Stimulated activated memory B cell treated with anti-CD40 and anti-IgM and Interleukin-4, amounts not matched to agents 10 μg/mL and 1 μg/mL and 100 μg/mL, for 72 hours (primary cell): ENCODE results near the gene ITPR2.
"Not testable (repeated sequence)": the region's sequence is repeated elsewhere in the genome, so short reads cannot be mapped to it uniquely, and the experiment has no call there.

Experiments used
- ATAC-seq: fragments of 150-1000 bp; cut with Tn5 transposase; 2 replicates; pipeline ENCODE4 v1.10.0; 2021
- H3K27ac Mint-ChIP-seq: one replicate; pipeline ENCODE4 v1.8.0; 2022; ENCODE audit warnings: mild to moderate bottlenecking, mixed read lengths
- H3K27me3 Mint-ChIP-seq: one replicate; pipeline ENCODE4 v1.8.0; 2022; ENCODE audit warnings: mixed read lengths
- H3K36me3 Mint-ChIP-seq: one replicate; pipeline ENCODE4 v1.8.0; 2022; ENCODE audit warnings: mixed read lengths
- H3K4me1 Mint-ChIP-seq: one replicate; pipeline ENCODE4 v1.8.0; 2022; ENCODE audit warnings: mixed read lengths
- H3K4me3 Mint-ChIP-seq: one replicate; pipeline ENCODE4 v1.8.0; 2022; ENCODE audit warnings: mild to moderate bottlenecking, moderate library complexity, mixed read lengths
- H3K9me3 Mint-ChIP-seq: one replicate; pipeline ENCODE4 v1.8.0; 2022; ENCODE audit warnings: mixed read lengths

ITPR2 gene

GRCh38 chr12:26629864-26630263 is 203.1 kb downstream of the ITPR2 start:
- no peak for ATAC-seq
- Mint-ChIP-seq H3K4me1 (no peaks in the 10 kb centered on the region), H3K4me3 (no peak overlapping the region), H3K27ac (no peak overlapping the region), H3K27me3 (no peaks in the 10 kb centered on the region), H3K36me3 (peaks cover 67% of the 10 kb centered on the region), H3K9me3 (no peaks in the 10 kb centered on the region)

DNA sequence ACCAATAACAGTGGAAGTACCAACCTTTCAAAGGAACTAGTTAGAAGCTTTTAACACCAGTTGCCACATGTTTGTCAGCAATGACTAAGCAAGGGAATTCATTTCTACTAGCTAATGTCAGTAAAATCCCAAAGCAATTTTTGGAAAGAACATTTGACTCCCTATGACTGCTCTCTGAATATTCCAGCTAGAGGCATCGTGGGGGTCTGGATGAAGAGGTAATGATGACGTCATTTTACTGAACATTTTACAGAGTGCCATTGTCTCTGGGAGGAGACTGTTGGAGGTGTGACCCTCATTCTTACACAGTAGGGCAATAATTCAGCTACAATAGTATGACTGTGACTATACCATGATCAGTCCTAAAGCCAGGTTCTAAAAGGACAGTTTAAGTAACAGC is 204.8 kb downstream of the ITPR2 start:
- no peak for ATAC-seq
- no peaks in the 10 kb centered on the region for H3K4me1 Mint-ChIP-seq
- H3K36me3 Mint-ChIP-seq = peaks cover 67% of the 10 kb centered on the region
- H3K27ac Mint-ChIP-seq = no peak overlapping the region
- no peaks in the 10 kb centered on the region for H3K9me3 Mint-ChIP-seq
- no peaks in the 10 kb centered on the region for H3K27me3 Mint-ChIP-seq
- H3K4me3 Mint-ChIP-seq = no peak overlapping the region

GRCh38 chr12:26627335-26627734 is 205.7 kb downstream of the ITPR2 start:
- H3K9me3 Mint-ChIP-seq = no peaks in the 10 kb centered on the region
- H3K4me1 Mint-ChIP-seq = no peaks in the 10 kb centered on the region
- H3K36me3 Mint-ChIP-seq = peaks cover 62% of the 10 kb centered on the region
- no peak for ATAC-seq
- H3K27me3 Mint-ChIP-seq = no peaks in the 10 kb centered on the region
- no peak overlapping the region for H3K27ac Mint-ChIP-seq
- no peak overlapping the region for H3K4me3 Mint-ChIP-seq

- Mint-ChIP-seq H3K4me1 (no peaks in the 10 kb centered on the region), H3K4me3 (no peak overlapping the region), H3K27ac (no peak overlapping the region), H3K9me3 (no peaks in the 10 kb centered on the region), H3K36me3 (peaks cover 59% of the 10 kb centered on the region), H3K27me3 (no peaks in the 10 kb centered on the region)
- ATAC-seq = no peak
Observed at GRCh38 chr12:26623136-26623535, 209.9 kb downstream of the ITPR2 start.

- H3K9me3 Mint-ChIP-seq = no peaks in the 10 kb centered on the region
- no peaks in the 10 kb centered on the region for H3K27me3 Mint-ChIP-seq
- no peak overlapping the region for H3K4me3 Mint-ChIP-seq
- no peaks in the 10 kb centered on the region for H3K4me1 Mint-ChIP-seq
- ATAC-seq = no peak
- H3K36me3 Mint-ChIP-seq = peaks cover 58% of the 10 kb centered on the region
- H3K27ac Mint-ChIP-seq = no peak overlapping the region
Observed at GRCh38 chr12:26622601-26623000, 210.4 kb downstream of the ITPR2 start.

DNA sequence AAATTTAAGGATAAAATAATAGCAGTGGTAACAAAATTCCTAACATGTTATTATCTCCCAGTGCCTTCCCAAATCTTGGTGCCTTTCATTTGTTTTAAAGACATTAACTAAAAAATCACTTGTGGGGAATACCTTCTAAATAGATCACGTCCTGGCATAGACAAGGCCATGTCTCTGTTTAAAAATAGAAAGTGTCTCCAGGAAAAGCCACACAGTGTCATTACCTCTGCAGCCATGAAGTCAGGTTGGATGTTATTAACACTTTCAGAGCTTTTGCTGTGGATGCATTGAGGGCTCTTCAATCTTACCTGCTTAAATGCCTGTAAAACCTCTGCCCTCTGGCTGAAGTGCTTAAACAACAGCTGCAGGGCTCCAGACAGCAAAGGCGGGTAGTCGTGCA is 211.1 kb downstream of the ITPR2 start:
- Mint-ChIP-seq H3K36me3 (peaks cover 58% of the 10 kb centered on the region), H3K27ac (no peak overlapping the region), H3K27me3 (no peaks in the 10 kb centered on the region), H3K4me3 (no peak overlapping the region), H3K9me3 (no peaks in the 10 kb centered on the region), H3K4me1 (no peaks in the 10 kb centered on the region)
- no peak for ATAC-seq

DNA sequence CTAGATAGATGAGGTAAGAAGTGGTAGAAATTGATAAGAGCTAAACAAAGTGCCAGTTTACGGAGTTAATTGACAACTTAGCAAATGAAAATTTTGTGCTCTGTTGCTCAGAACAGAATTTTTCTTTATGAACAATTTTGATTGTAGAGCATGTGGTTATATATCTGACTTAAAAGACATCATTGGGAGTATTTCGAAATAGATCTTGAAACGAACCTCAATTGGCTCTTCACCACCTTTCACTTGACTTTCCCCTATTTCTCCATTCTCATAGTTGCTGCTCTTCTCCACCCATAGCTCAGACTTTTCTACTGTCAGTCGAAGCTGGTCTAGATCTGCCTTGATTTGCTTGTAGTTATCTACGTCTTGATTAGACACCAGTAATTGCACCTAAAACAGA is 212.1 kb downstream of the ITPR2 start:
- no peak for ATAC-seq
- Mint-ChIP-seq H3K4me1 (no peaks in the 10 kb centered on the region), H3K27me3 (no peaks in the 10 kb centered on the region), H3K27ac (no peak overlapping the region), H3K9me3 (no peaks in the 10 kb centered on the region), H3K4me3 (no peak overlapping the region), H3K36me3 (peaks cover 52% of the 10 kb centered on the region)

DNA sequence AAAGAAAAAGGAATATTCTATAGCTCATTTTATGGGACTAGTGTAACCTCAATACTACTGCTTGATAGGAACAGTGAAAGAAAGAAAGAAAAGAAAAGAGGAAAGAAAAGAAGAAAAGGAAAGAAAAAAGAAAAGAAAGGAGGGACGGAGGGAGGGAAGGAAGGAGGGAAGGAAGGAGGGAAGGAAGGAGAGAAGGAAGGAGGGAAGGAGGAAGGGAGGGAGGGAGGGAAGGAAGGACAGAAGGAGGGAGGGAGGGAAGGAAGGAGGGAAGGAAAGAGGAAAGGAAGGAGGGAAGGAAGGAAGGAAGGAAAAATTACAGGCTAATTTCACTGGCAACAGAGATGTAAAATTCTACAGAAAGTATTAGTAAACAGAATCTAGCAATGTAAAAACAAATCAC is 215.5 kb downstream of the ITPR2 start:
- ATAC-seq = no peak
- Mint-ChIP-seq H3K4me3 (no peak overlapping the region), H3K27ac (no peak overlapping the region)

GRCh38 chr12:26614011-26614616 is 218.9 kb downstream of the ITPR2 start:
- H3K36me3 Mint-ChIP-seq = peaks cover 39% of the 10 kb centered on the region
- H3K27ac Mint-ChIP-seq = peak overlapping the region; percentile 55
- no peak for ATAC-seq
- H3K27me3 Mint-ChIP-seq = no peaks in the 10 kb centered on the region
- H3K4me1 Mint-ChIP-seq = peaks cover 3% of the 10 kb centered on the region
- H3K9me3 Mint-ChIP-seq = no peaks in the 10 kb centered on the region
- no peak overlapping the region for H3K4me3 Mint-ChIP-seq

More for the DNA sequence above, 215.5 kb downstream of the ITPR2 start:
- no peaks in the 10 kb centered on the region for H3K27me3 Mint-ChIP-seq
- H3K9me3 Mint-ChIP-seq = no peaks in the 10 kb centered on the region
- no peaks in the 10 kb centered on the region for H3K4me1 Mint-ChIP-seq
- H3K36me3 Mint-ChIP-seq = peaks cover 51% of the 10 kb centered on the region

DNA sequence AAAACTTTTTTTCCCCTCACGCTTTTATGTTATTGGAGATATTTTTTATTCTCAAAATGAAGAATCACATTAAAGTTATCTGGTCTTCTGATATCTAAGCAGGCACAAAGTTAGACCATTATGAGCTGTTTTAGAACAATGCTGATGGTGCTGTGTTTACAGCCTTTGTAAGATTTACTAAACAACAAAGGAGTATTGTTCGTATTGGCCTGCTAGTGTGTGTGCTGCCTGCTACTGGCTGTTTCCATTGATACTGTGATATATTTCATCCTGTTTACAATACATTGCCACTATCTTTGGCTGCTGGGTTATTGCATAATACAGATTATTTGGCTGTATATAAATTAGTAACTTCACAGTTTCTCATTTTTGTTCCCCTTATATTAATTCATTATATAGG is 220.8 kb downstream of the ITPR2 start:
- H3K36me3 Mint-ChIP-seq = peaks cover 27% of the 10 kb centered on the region
- H3K4me3 Mint-ChIP-seq = no peak overlapping the region
- H3K4me1 Mint-ChIP-seq = peaks cover 4% of the 10 kb centered on the region
- H3K27me3 Mint-ChIP-seq = no peaks in the 10 kb centered on the region
- H3K9me3 Mint-ChIP-seq = no peaks in the 10 kb centered on the region
- ATAC-seq = no peak
- H3K27ac Mint-ChIP-seq = no peak overlapping the region

GRCh38 chr12:26611598-26611997 is 221.4 kb downstream of the ITPR2 start:
- H3K36me3 Mint-ChIP-seq = peaks cover 25% of the 10 kb centered on the region
- no peak overlapping the region for H3K27ac Mint-ChIP-seq
- no peak for ATAC-seq
- H3K4me1 Mint-ChIP-seq = peaks cover 4% of the 10 kb centered on the region
- no peak overlapping the region for H3K4me3 Mint-ChIP-seq
- H3K27me3 Mint-ChIP-seq = no peaks in the 10 kb centered on the region
- H3K9me3 Mint-ChIP-seq = no peaks in the 10 kb centered on the region

DNA sequence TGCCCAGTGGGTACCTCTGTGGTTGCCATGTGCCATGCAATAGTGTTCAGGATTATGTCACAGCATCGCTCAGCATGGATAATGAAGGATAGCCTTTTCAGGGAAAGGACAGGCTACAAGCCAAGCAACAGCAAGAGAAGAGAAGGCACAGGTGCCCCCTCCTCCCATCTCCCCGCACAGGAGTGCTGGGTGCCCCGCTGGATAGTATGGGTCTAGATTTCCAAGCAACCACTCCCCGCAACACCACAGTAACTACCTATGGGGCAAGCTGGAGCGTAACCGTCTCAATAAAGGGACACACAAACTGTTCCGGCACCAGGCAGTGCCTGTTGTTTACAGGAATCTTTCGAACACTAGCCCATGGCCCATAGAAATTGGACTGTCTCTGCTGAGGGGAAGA is 222.2 kb downstream of the ITPR2 start:
- H3K36me3 Mint-ChIP-seq = peaks cover 24% of the 10 kb centered on the region
- H3K4me1 Mint-ChIP-seq = peaks cover 4% of the 10 kb centered on the region
- H3K9me3 Mint-ChIP-seq = no peaks in the 10 kb centered on the region
- no peaks in the 10 kb centered on the region for H3K27me3 Mint-ChIP-seq
- H3K4me3 Mint-ChIP-seq = no peak overlapping the region
- no peak for ATAC-seq
- no peak overlapping the region for H3K27ac Mint-ChIP-seq

- H3K4me3 Mint-ChIP-seq = no peak overlapping the region
- H3K36me3 Mint-ChIP-seq = peaks cover 24% of the 10 kb centered on the region
- peaks cover 4% of the 10 kb centered on the region for H3K4me1 Mint-ChIP-seq
- no peak for ATAC-seq
- H3K27ac Mint-ChIP-seq = no peak overlapping the region
- H3K9me3 Mint-ChIP-seq = no peaks in the 10 kb centered on the region
- H3K27me3 Mint-ChIP-seq = no peaks in the 10 kb centered on the region
Observed at GRCh38 chr12:26609986-26610385, 223.0 kb downstream of the ITPR2 start.

- ATAC-seq = no peak
- no peaks in the 10 kb centered on the region for H3K9me3 Mint-ChIP-seq
- no peak overlapping the region for H3K4me3 Mint-ChIP-seq
- H3K4me1 Mint-ChIP-seq = peaks cover 4% of the 10 kb centered on the region
- peaks cover 32% of the 10 kb centered on the region for H3K36me3 Mint-ChIP-seq
- H3K27ac Mint-ChIP-seq = no peak overlapping the region
- H3K27me3 Mint-ChIP-seq = no peaks in the 10 kb centered on the region
Observed at GRCh38 chr12:26608706-26609105, 224.3 kb downstream of the ITPR2 start.

GRCh38 chr12:26608273-26608672 is 224.7 kb downstream of the ITPR2 start:
- Mint-ChIP-seq H3K36me3 (peaks cover 32% of the 10 kb centered on the region), H3K4me1 (peaks cover 4% of the 10 kb centered on the region), H3K27ac (no peak overlapping the region), H3K4me3 (no peak overlapping the region), H3K9me3 (no peaks in the 10 kb centered on the region), H3K27me3 (no peaks in the 10 kb centered on the region)
- ATAC-seq = no peak

- no peak overlapping the region for H3K4me3 Mint-ChIP-seq
- H3K36me3 Mint-ChIP-seq = peaks cover 29% of the 10 kb centered on the region
- H3K9me3 Mint-ChIP-seq = no peaks in the 10 kb centered on the region
- H3K4me1 Mint-ChIP-seq = peaks cover 4% of the 10 kb centered on the region
- no peaks in the 10 kb centered on the region for H3K27me3 Mint-ChIP-seq
- ATAC-seq = no peak
- no peak overlapping the region for H3K27ac Mint-ChIP-seq
Observed at GRCh38 chr12:26606911-26607310, 226.1 kb downstream of the ITPR2 start.

DNA sequence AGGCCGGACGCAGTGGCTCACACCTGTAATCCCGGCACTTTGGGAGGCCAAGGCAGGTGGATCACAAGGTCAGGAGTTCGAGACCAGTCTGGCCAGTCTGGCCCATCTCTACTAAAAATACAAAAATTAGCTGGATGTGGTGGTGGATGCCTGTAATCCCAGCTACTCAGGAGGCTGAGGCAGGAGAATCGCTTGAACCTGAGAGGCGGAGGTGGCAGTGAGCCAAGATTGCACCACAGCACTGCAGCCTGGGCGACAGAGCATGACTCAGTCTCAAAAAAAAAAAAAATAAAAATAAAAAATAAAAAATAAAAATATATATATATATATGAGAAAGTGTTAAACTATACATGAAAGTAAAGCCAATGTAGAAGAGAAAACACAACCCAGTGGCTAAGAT is 228.2 kb downstream of the ITPR2 start:
- ATAC-seq, H3K4me1 Mint-ChIP-seq, H3K27ac Mint-ChIP-seq, H3K4me3 Mint-ChIP-seq, H3K9me3 Mint-ChIP-seq, H3K27me3 Mint-ChIP-seq: not testable (repeated sequence)
- peaks cover 43% of the 10 kb centered on the region for H3K36me3 Mint-ChIP-seq
